ENCODE measurements around the gene LTBP1.

GRCh38 chr2:32905270-32905669 is 41.5 kb upstream of the LTBP1 start:
- TF ChIP-seq CTCF (IDR thresholded peaks at IDR 0.05) (no peak), POLR2A (IDR thresholded peaks at IDR 0.05) (no peak)

Measured in lower leg skin (tissue), 3 donors.